ENCODE data around the gene ARHGEF19.

DNA sequence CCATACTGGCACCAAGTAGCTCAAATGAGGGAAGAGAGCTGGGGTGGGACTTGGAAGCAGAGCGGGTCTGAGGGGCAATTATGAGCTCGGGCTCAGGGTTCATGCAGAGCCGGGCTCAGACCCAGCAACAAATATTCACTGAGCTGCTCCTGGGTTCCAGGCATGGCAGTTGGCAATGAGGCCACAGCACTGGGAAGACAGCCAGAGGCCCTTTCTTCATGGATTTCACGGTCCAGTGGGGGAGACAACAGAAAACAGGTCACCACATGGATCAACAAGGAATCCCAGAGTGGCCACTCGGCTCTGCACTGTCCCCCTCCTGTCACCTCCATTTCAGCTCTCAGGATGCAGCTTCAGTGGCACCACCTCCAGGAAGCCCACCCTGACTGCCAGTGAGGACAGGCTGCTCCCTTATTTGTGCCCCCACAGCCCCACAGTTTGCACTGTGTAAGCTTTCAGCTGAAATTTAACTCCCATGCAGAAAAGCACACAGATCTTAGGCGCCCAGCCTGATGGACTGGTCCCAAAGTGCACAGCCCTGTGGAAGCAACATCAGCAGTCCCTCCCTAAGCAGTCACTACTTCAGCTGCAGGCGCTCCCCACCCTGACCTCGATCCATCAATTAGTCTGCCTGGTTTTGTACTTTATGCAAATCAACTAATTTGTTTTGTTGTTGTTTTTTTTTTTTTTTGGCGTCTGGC lies 22.4 kb downstream of the ARHGEF19 start:
- TF ChIP-seq, protein P1, sequence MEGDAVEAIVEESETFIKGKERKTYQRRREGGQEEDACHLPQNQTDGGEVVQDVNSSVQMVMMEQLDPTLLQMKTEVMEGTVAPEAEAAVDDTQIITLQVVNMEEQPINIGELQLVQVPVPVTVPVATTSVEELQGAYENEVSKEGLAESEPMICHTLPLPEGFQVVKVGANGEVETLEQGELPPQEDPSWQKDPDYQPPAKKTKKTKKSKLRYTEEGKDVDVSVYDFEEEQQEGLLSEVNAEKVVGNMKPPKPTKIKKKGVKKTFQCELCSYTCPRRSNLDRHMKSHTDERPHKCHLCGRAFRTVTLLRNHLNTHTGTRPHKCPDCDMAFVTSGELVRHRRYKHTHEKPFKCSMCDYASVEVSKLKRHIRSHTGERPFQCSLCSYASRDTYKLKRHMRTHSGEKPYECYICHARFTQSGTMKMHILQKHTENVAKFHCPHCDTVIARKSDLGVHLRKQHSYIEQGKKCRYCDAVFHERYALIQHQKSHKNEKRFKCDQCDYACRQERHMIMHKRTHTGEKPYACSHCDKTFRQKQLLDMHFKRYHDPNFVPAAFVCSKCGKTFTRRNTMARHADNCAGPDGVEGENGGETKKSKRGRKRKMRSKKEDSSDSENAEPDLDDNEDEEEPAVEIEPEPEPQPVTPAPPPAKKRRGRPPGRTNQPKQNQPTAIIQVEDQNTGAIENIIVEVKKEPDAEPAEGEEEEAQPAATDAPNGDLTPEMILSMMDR (IDR thresholded peaks at IDR 0.05; ENCODE audit: insufficient read depth, low read length) = no peak
- TF ChIP-seq SPI1 (IDR thresholded peaks at IDR 0.05; ENCODE audit: borderline replicate concordance, low read depth) (no peak), POLR2AphosphoS5 (IDR thresholded peaks at IDR 0.05; ENCODE audit: low read depth) (no peak)
- TF ChIP-seq, protein P2, sequence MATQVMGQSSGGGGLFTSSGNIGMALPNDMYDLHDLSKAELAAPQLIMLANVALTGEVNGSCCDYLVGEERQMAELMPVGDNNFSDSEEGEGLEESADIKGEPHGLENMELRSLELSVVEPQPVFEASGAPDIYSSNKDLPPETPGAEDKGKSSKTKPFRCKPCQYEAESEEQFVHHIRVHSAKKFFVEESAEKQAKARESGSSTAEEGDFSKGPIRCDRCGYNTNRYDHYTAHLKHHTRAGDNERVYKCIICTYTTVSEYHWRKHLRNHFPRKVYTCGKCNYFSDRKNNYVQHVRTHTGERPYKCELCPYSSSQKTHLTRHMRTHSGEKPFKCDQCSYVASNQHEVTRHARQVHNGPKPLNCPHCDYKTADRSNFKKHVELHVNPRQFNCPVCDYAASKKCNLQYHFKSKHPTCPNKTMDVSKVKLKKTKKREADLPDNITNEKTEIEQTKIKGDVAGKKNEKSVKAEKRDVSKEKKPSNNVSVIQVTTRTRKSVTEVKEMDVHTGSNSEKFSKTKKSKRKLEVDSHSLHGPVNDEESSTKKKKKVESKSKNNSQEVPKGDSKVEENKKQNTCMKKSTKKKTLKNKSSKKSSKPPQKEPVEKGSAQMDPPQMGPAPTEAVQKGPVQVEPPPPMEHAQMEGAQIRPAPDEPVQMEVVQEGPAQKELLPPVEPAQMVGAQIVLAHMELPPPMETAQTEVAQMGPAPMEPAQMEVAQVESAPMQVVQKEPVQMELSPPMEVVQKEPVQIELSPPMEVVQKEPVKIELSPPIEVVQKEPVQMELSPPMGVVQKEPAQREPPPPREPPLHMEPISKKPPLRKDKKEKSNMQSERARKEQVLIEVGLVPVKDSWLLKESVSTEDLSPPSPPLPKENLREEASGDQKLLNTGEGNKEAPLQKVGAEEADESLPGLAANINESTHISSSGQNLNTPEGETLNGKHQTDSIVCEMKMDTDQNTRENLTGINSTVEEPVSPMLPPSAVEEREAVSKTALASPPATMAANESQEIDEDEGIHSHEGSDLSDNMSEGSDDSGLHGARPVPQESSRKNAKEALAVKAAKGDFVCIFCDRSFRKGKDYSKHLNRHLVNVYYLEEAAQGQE (IDR thresholded peaks at IDR 0.05; ENCODE audit: insufficient replicate concordance, low read depth) = no peak
